NCI-H446 treated with DMSO at 0.1 percent for 48 hours (cell line): ENCODE data around the gene TBC1D3E.
"Not testable (repeated sequence)": the region's sequence is repeated elsewhere in the genome, so short reads cannot be mapped to it uniquely, and the experiment has no call there.

Experiments used
- DNase-seq: peaks from one replicate; lab custom pipeline; 2025; lab: John Stamatoyannopoulos, UW

TBC1D3E gene

GRCh38 chr17:38127651-38128050, at the start of gene TBC1D3E:
Gene TBC1D3E, plus strand, starts transcription at chr17:38127951. Its CDS starts 1,545 bp downstream, at chr17:38129496.
- not testable (repeated sequence) for DNase-seq

GRCh38 chr17:38087344-38087743, 40.4 kb upstream of the TBC1D3E start:
- not testable (repeated sequence) for DNase-seq

DNA sequence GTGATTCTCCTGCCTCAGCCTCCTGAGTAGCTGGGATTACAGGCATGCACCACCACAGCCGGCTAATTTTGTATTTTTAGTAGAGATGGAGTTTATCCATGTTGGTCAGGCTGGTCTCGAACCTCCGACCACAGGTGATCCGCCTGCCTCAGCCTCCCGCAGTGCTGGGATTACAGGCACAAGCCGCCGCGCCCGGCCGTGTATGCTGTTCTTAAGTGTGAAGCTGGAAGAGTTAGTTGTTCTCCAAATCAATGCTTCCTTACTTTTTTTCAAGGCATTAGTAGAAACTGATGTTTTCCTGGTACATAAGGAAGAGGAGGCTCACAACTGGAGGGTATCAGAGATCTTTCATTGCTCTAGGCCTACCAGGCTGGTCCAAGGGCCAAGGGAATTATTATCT, 39.6 kb upstream of the TBC1D3E start:
- DNase-seq: not testable (repeated sequence)

DNA sequence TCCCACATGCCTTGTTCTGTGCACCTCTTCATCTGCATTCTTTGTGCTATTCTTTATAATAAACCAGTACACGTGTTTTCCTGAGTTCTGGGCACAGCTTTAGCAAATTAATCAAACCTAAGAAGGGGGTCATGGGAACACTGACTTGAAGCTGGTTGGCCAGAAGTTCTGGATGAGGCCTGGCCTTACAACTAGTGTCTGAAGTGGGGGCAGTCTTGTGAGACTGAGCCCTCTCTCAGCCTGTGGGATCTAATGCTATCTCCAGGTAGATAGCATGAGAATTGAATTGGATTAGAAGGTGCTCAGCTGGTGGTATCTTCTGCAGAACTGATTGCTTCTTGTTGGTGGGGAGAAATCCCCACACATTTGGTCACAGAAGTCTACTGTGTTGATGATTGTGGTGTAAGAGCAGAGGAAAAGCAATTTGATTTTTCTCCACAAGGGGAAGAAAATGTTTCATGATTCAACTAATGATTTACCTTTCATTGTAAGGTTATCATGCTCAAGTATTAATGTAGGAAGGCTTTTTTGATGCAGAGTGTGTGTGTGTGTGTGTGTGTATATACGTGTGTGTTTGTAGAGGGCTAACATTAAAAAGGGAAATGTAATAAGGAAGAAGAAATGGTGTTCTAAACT, 33.6 kb upstream of the TBC1D3E start:
- DNase-seq: not testable (repeated sequence)

- DNase-seq: not testable (repeated sequence)
Measured at GRCh38 chr17:38099262-38099661, 28.5 kb upstream of the TBC1D3E start.

- DNase-seq: not testable (repeated sequence)
Measured at GRCh38 chr17:38119829-38120228, 7.9 kb upstream of the TBC1D3E start.

DNA sequence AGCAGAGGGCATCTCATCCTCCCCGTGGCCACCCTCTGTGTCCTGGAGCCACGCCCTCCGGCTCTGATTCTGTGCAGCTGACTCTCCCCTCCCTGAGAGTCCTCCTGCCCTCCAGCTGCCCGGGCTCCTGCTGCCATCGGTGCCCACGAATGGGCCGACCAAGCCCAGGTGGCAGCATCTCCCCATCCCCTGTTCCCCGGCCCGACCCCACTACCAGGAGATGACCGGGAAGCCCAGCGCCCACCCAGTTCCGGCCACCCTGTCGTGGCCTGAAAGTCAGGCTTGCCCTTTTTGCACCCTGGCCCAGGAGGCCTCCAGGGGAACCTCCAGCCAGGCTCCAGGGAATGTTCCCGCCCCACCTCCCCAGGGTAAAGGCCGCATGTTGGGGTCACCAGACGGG, 7.1 kb downstream of the TBC1D3E start:
- not testable (repeated sequence) for DNase-seq
